Activated CD8-positive, alpha-beta T cell treated with anti-CD3 and anti-CD28 coated beads for 36 hours (primary cell): ENCODE data around the gene RASL10B. TPM values are rescaled to one million over a fixed set of nuclear protein-coding genes. Genes with fewer than 3 reads are reported as not detected.
"Not testable (repeated sequence)": the region's sequence is repeated elsewhere in the genome, so short reads cannot be mapped to it uniquely, and the experiment has no call there.

Experiments
- ATAC-seq: fragments of 200-7000 bp; cut with Tn5 transposase; one replicate; pipeline ENCODE4 v1.10.0; 2021; ENCODE audit warnings: mild to moderate bottlenecking, moderate library complexity
- CTCF ChIA-PET: fragments of 350-600 bp; sonication (Branson Sonifier 250); formaldehyde crosslinking; loops from one replicate; lab custom pipeline; 2021; ENCODE audit warnings: antibody characterized with exemption; lab: Charles Lee
- POLR2A ChIA-PET: fragments of 350-600 bp; sonication (Branson Sonifier 250); formaldehyde crosslinking; loops from one replicate; lab custom pipeline; 2021; ENCODE audit warnings: antibody characterized with exemption; lab: Charles Lee
- DNase-seq: peaks from one replicate; pipeline ENCODE4 v3.0.0-alpha.2; 2020
- H3K27ac Mint-ChIP-seq: one replicate; pipeline ENCODE4 v1.8.0; 2021; ENCODE audit warnings: mild to moderate bottlenecking, mixed read lengths
- H3K27me3 Mint-ChIP-seq: one replicate; pipeline ENCODE4 v1.8.0; 2021; ENCODE audit warnings: mixed read lengths
- H3K36me3 Mint-ChIP-seq: one replicate; pipeline ENCODE4 v1.8.0; 2021; ENCODE audit warnings: low read depth, mixed read lengths
- H3K4me1 Mint-ChIP-seq: one replicate; pipeline ENCODE4 v1.8.0; 2021; ENCODE audit warnings: low read depth, mixed read lengths
- H3K4me3 Mint-ChIP-seq: one replicate; pipeline ENCODE4 v1.8.0; 2021; ENCODE audit warnings: mild to moderate bottlenecking, moderate library complexity, mixed read lengths
- H3K9me3 Mint-ChIP-seq: one replicate; pipeline ENCODE4 v1.8.0; 2021; ENCODE audit warnings: mixed read lengths
- CTCF ChIP-seq: fragments of 200-600 bp; IDR thresholded peaks from one replicate; pipeline ENCODE4 v1.8.0; 2022; ENCODE audit warnings: antibody characterized with exemption, mild to moderate bottlenecking
- intact Hi-C: fragments of 100-400 bp; cut with micrococcal nuclease; formaldehyde crosslinking; loops from one replicate; pipeline ENCODE4 v1.10.0; 2022
- total RNA-seq, 2 experiments: library from RNA; stranded (reverse); gene quantifications; one replicate each; pipeline ENCODE4 v1.2.3, GENCODE V29; 2021

Gene RASL10B
- total RNA-seq, 2 experiments from 2014 or later: 1.9 to 2.3 TPM

GRCh38 chr17:35701491-35701890 lies 29.9 kb upstream of the RASL10B start:
- DNase-seq: no peak
- no peaks in the 10 kb centered on the region for H3K27me3 Mint-ChIP-seq
- no peaks in the 10 kb centered on the region for H3K4me1 Mint-ChIP-seq
- intact Hi-C loops: no loop called here
- POLR2A ChIA-PET: interaction anchor here (0.7 kb wide), 1 partner anchor 9 kb away, joined by 3 read pairs; no protein-coding TSS in a partner anchor
- ATAC-seq: no peak
- TF ChIP-seq CTCF: no peak
- peaks cover 30% of the 10 kb centered on the region for H3K36me3 Mint-ChIP-seq
- CTCF ChIA-PET: no interaction called here
- no peak overlapping the region for H3K27ac Mint-ChIP-seq
- H3K4me3 Mint-ChIP-seq: no peak overlapping the region
- H3K9me3 Mint-ChIP-seq: no peaks in the 10 kb centered on the region

- POLR2A ChIA-PET: interaction anchor here (0.7 kb wide), 1 partner anchor 33 kb away, joined by 3 read pairs; no protein-coding TSS in a partner anchor
Observed at GRCh38 chr17:35703308-35703707, 28.1 kb upstream of the RASL10B start.

GRCh38 chr17:35705230-35705629 lies 26.2 kb upstream of the RASL10B start:
- ChIA-PET POLR2A (interaction anchor here (0.7 to 1.3 kb wide), 2 partner anchors 13 to 20 kb away, joined by 3 read pairs; no protein-coding TSS in a partner anchor), CTCF (interaction anchor here (1.1 to 2.1 kb wide), 2 partner anchors 10 to 42 kb away, joined by 5 read pairs; no protein-coding TSS in a partner anchor)
- Mint-ChIP-seq H3K4me1 (peaks cover 22% of the 10 kb centered on the region), H3K9me3 (no peaks in the 10 kb centered on the region), H3K27me3 (no peaks in the 10 kb centered on the region), H3K27ac (no peak overlapping the region), H3K4me3 (no peak overlapping the region), H3K36me3 (peaks cover 30% of the 10 kb centered on the region)
- ATAC-seq (no peak), DNase-seq (no peak)
- no peak for TF ChIP-seq CTCF
- intact Hi-C loops: no loop called here

More at GRCh38 chr17:35703308-35703707, 28.1 kb upstream of the RASL10B start:
- intact Hi-C loops, H3K27ac Mint-ChIP-seq, DNase-seq, H3K9me3 Mint-ChIP-seq, H3K27me3 Mint-ChIP-seq, ATAC-seq, H3K4me3 Mint-ChIP-seq: not testable (repeated sequence)
- CTCF ChIA-PET: interaction anchor here (1.1 to 2.1 kb wide), 2 partner anchors 44 to 61 kb away, joined by 5 read pairs; no protein-coding TSS in a partner anchor
- Mint-ChIP-seq H3K36me3 (peaks cover 26% of the 10 kb centered on the region), H3K4me1 (peaks cover 13% of the 10 kb centered on the region)

GRCh38 chr17:35705705-35706104 lies 25.7 kb upstream of the RASL10B start:
- intact Hi-C loops: no loop called here
- H3K36me3 Mint-ChIP-seq: peaks cover 34% of the 10 kb centered on the region
- H3K27ac Mint-ChIP-seq: no peak overlapping the region
- H3K9me3 Mint-ChIP-seq: no peaks in the 10 kb centered on the region
- CTCF ChIA-PET: interaction anchor here (1.1 kb wide), 1 partner anchor 10 kb away, joined by 5 read pairs; no protein-coding TSS in a partner anchor
- H3K27me3 Mint-ChIP-seq: no peaks in the 10 kb centered on the region
- ATAC-seq (no peak), DNase-seq (no peak)
- no peak overlapping the region for H3K4me3 Mint-ChIP-seq
- TF ChIP-seq CTCF: no peak
- peaks cover 25% of the 10 kb centered on the region for H3K4me1 Mint-ChIP-seq
- POLR2A ChIA-PET: interaction anchor here (0.7 to 1.3 kb wide), 2 partner anchors 12 to 20 kb away, joined by 3 read pairs; no protein-coding TSS in a partner anchor

- Mint-ChIP-seq H3K4me1 (peaks cover 26% of the 10 kb centered on the region), H3K9me3 (no peaks in the 10 kb centered on the region), H3K27ac (no peak overlapping the region), H3K36me3 (peaks cover 27% of the 10 kb centered on the region), H3K4me3 (no peak overlapping the region), H3K27me3 (no peaks in the 10 kb centered on the region)
- ChIA-PET CTCF (no interaction called here), POLR2A (no interaction called here)
- peak; percentile 58 for ATAC-seq
- TF ChIP-seq CTCF: no peak
- no peak for DNase-seq
- intact Hi-C loops: no loop called here
Observed at GRCh38 chr17:35708149-35708548, 23.3 kb upstream of the RASL10B start.
